Measurements from ENCODE around the gene PPP2R2C.

The PPP2R2C gene

GRCh38 chr4:6461301-6462165 lies 10.9 kb downstream of the PPP2R2C start:
- Histone ChIP-seq H3K79me2 (ENCODE audit: insufficient read depth, low read length) (no peaks in the 10 kb centered on the region), H3K4me2 (ENCODE audit: low read depth, low read length, poor library complexity, severe bottlenecking) (no peak overlapping the region), H2AFZ (ENCODE audit: low read length) (no peak overlapping the region), H3K9me3 (ENCODE audit: insufficient read depth, low read depth, low read length) (no peaks in the 10 kb centered on the region), H3K36me3 (ENCODE audit: insufficient read depth, low read length) (no peaks in the 10 kb centered on the region), H3K9ac (ENCODE audit: low read depth, low read length, poor library complexity, severe bottlenecking) (no peak overlapping the region), H3F3A (ENCODE audit: low read depth) (no peaks in the 10 kb centered on the region), H4K20me1 (ENCODE audit: insufficient read depth, low read length, poor library complexity, severe bottlenecking) (no peaks in the 10 kb centered on the region), H3K27me3 (ENCODE audit: insufficient read depth, low read length, poor library complexity, severe bottlenecking) (no peaks in the 10 kb centered on the region), H3K9me2 (replicated peaks; ENCODE audit: low read depth, low read length) (no peaks in the 10 kb centered on the region), H3K4me1 (ENCODE audit: insufficient read depth, low read length, poor library complexity, severe bottlenecking) (no peaks in the 10 kb centered on the region), H3K4me3 (ENCODE audit: low read length, poor library complexity, severe bottlenecking) (no peak overlapping the region)
- TF ChIP-seq, protein P1, sequence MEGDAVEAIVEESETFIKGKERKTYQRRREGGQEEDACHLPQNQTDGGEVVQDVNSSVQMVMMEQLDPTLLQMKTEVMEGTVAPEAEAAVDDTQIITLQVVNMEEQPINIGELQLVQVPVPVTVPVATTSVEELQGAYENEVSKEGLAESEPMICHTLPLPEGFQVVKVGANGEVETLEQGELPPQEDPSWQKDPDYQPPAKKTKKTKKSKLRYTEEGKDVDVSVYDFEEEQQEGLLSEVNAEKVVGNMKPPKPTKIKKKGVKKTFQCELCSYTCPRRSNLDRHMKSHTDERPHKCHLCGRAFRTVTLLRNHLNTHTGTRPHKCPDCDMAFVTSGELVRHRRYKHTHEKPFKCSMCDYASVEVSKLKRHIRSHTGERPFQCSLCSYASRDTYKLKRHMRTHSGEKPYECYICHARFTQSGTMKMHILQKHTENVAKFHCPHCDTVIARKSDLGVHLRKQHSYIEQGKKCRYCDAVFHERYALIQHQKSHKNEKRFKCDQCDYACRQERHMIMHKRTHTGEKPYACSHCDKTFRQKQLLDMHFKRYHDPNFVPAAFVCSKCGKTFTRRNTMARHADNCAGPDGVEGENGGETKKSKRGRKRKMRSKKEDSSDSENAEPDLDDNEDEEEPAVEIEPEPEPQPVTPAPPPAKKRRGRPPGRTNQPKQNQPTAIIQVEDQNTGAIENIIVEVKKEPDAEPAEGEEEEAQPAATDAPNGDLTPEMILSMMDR (conservative IDR thresholded peaks at IDR 0.05; ENCODE audit: low read length): no peak
- TF ChIP-seq EZH2phosphoT487 (IDR thresholded peaks at IDR 0.05; ENCODE audit: borderline replicate concordance): no peak

GRCh38 chr4:6460876-6461275 lies 11.5 kb downstream of the PPP2R2C start:
- no peaks in the 10 kb centered on the region for H3K36me3 ChIP-seq (ENCODE audit: insufficient read depth, low read length)
- H3F3A ChIP-seq (ENCODE audit: low read depth): no peaks in the 10 kb centered on the region
- no peaks in the 10 kb centered on the region for H3K4me1 ChIP-seq (ENCODE audit: insufficient read depth, low read length, poor library complexity, severe bottlenecking)
- TF ChIP-seq, protein P1 (conservative IDR thresholded peaks at IDR 0.05; ENCODE audit: low read length): no peak
- no peak for TF ChIP-seq EZH2phosphoT487 (IDR thresholded peaks at IDR 0.05; ENCODE audit: borderline replicate concordance)
- no peaks in the 10 kb centered on the region for H4K20me1 ChIP-seq (ENCODE audit: insufficient read depth, low read length, poor library complexity, severe bottlenecking)
- H3K4me3 ChIP-seq (ENCODE audit: low read length, poor library complexity, severe bottlenecking): no peak overlapping the region
- H2AFZ ChIP-seq (ENCODE audit: low read length): no peak overlapping the region
- H3K9ac ChIP-seq (ENCODE audit: low read depth, low read length, poor library complexity, severe bottlenecking): no peak overlapping the region
- no peak overlapping the region for H3K4me2 ChIP-seq (ENCODE audit: low read depth, low read length, poor library complexity, severe bottlenecking)
- H3K9me2 ChIP-seq (replicated peaks; ENCODE audit: low read depth, low read length): no peaks in the 10 kb centered on the region
- no peaks in the 10 kb centered on the region for H3K9me3 ChIP-seq (ENCODE audit: insufficient read depth, low read depth, low read length)
- no peaks in the 10 kb centered on the region for H3K79me2 ChIP-seq (ENCODE audit: insufficient read depth, low read length)
- no peaks in the 10 kb centered on the region for H3K27me3 ChIP-seq (ENCODE audit: insufficient read depth, low read length, poor library complexity, severe bottlenecking)

DNA sequence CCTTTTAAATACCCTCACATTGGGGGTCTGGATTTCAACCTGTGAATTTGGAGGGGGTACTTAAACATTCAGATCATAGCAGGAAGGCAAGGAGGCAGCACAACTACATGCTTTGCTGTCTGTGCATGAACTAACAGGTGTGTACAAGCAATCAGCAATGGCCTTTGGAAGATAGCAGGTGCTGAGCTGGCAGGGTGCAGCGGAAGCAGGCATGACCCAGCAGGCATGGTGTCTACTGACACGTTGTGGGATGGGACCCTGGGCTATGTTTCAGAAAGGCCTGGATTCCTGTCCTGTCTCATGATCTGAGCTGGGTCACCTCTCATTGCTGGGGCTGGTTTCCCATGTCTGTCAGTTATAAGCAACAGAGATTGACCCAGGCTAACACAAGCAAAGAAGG lies 13.9 kb downstream of the PPP2R2C start:
- no peak for TF ChIP-seq EZH2phosphoT487 (IDR thresholded peaks at IDR 0.05; ENCODE audit: borderline replicate concordance)
- TF ChIP-seq, protein P1 (conservative IDR thresholded peaks at IDR 0.05; ENCODE audit: low read length): no peak
- Histone ChIP-seq H3K4me2 (ENCODE audit: low read depth, low read length, poor library complexity, severe bottlenecking) (no peak overlapping the region), H4K20me1 (ENCODE audit: insufficient read depth, low read length, poor library complexity, severe bottlenecking) (no peaks in the 10 kb centered on the region), H3K9me3 (ENCODE audit: insufficient read depth, low read depth, low read length) (no peaks in the 10 kb centered on the region), H3K4me1 (ENCODE audit: insufficient read depth, low read length, poor library complexity, severe bottlenecking) (no peaks in the 10 kb centered on the region), H3K79me2 (ENCODE audit: insufficient read depth, low read length) (no peaks in the 10 kb centered on the region), H3K4me3 (ENCODE audit: low read length, poor library complexity, severe bottlenecking) (no peak overlapping the region), H3K36me3 (ENCODE audit: insufficient read depth, low read length) (no peaks in the 10 kb centered on the region), H2AFZ (ENCODE audit: low read length) (no peak overlapping the region), H3K27me3 (ENCODE audit: insufficient read depth, low read length, poor library complexity, severe bottlenecking) (no peaks in the 10 kb centered on the region), H3F3A (ENCODE audit: low read depth) (no peaks in the 10 kb centered on the region), H3K9me2 (replicated peaks; ENCODE audit: low read depth, low read length) (no peaks in the 10 kb centered on the region), H3K9ac (ENCODE audit: low read depth, low read length, poor library complexity, severe bottlenecking) (no peak overlapping the region)
